SK-N-SH treated with all-trans-retinoic acid at 6 μM for 48 hours (cell line): Measurements from ENCODE around the gene ZNF319.

Source experiments
- ATAC-seq: fragments of 200-7000 bp; cut with Tn5 transposase; 3 replicates; pipeline ENCODE4 v1.9.1; 2020; ENCODE audit warnings: mild to moderate bottlenecking, moderate library complexity
- ARNTL ChIP-seq: fragments of 450-650 bp; formaldehyde crosslinking; IDR thresholded peaks from 2 replicates; pipeline ENCODE4 v1.5.0; 2020; ENCODE audit warnings: low read depth, mild to moderate bottlenecking, moderate library complexity, borderline replicate concordance
- BACH2 ChIP-seq: fragments of 250-450 bp; sonication (Bioruptor Pico); IDR thresholded peaks from 2 replicates; pipeline ENCODE4 v1.9.0; 2021; ENCODE audit warnings: mild to moderate bottlenecking, borderline replicate concordance
- CSDC2 ChIP-seq: fragments of 250-450 bp; sonication (Bioruptor Pico); IDR thresholded peaks from 2 replicates; pipeline ENCODE4 v1.5.0; 2020; ENCODE audit warnings: mild to moderate bottlenecking, moderate library complexity
- CSRNP3 ChIP-seq: fragments of 250-450 bp; sonication (Bioruptor Pico); IDR thresholded peaks from 2 replicates; pipeline ENCODE4 v1.5.1; 2021; ENCODE audit warnings: mild to moderate bottlenecking, moderate library complexity
- ESRRG ChIP-seq: fragments of 250-450 bp; sonication (Bioruptor Pico); IDR thresholded peaks from 2 replicates; pipeline ENCODE4 v1.6.1; 2021; ENCODE audit warnings: mild to moderate bottlenecking
- GLIS3 ChIP-seq: fragments of 250-450 bp; sonication (Bioruptor Pico); IDR thresholded peaks from 2 replicates; pipeline ENCODE4 v1.5.0; 2020; ENCODE audit warnings: mild to moderate bottlenecking, moderate library complexity
- ISL1 ChIP-seq: fragments of 250-450 bp; sonication (Bioruptor Pico); IDR thresholded peaks from 2 replicates; pipeline ENCODE4 v2.1.2; 2022; ENCODE audit warnings: mild to moderate bottlenecking, moderate library complexity
- OSR1 ChIP-seq: fragments of 250-450 bp; sonication (Bioruptor Pico); IDR thresholded peaks from 2 replicates; pipeline ENCODE4 v1.8.0; 2022; ENCODE audit warnings: moderate library complexity, mild to moderate bottlenecking, inconsistent platforms
- PATZ1 ChIP-seq: fragments of 250-450 bp; sonication (Bioruptor Pico); IDR thresholded peaks from 2 replicates; pipeline ENCODE4 v1.8.0; 2020; ENCODE audit warnings: mild to moderate bottlenecking, moderate library complexity, borderline replicate concordance
- POU6F1 ChIP-seq: fragments of 250-450 bp; sonication (Bioruptor Pico); IDR thresholded peaks from 2 replicates; pipeline ENCODE4 v1.8.0; 2021; ENCODE audit warnings: low read depth, mild to moderate bottlenecking, moderate library complexity, borderline replicate concordance
- PPARA ChIP-seq: fragments of 250-450 bp; sonication (Bioruptor Pico); IDR thresholded peaks from 2 replicates; pipeline ENCODE4 v1.5.0; 2020; ENCODE audit warnings: mild to moderate bottlenecking, borderline replicate concordance
- RARB ChIP-seq: fragments of 250-450 bp; sonication (Bioruptor Pico); IDR thresholded peaks from 2 replicates; pipeline ENCODE4 v1.8.0; 2021; ENCODE audit warnings: mild to moderate bottlenecking, moderate library complexity
- SNAI2 ChIP-seq: fragments of 250-450 bp; sonication (Bioruptor Pico); IDR thresholded peaks from 2 replicates; pipeline ENCODE4 v1.5.0; 2020; ENCODE audit warnings: mild to moderate bottlenecking, moderate library complexity
- TOX ChIP-seq: fragments of 250-450 bp; sonication (Bioruptor Pico); IDR thresholded peaks from 2 replicates; pipeline ENCODE4 v1.8.0; 2021; ENCODE audit warnings: mild to moderate bottlenecking, moderate library complexity, borderline replicate concordance
- TSHZ2 ChIP-seq: fragments of 250-450 bp; sonication (Bioruptor Pico); IDR thresholded peaks from 2 replicates; pipeline ENCODE4 v1.5.0; 2020; ENCODE audit warnings: mild to moderate bottlenecking, moderate library complexity
- ZC3H10 ChIP-seq: fragments of 250-450 bp; sonication (Bioruptor Pico); IDR thresholded peaks from 2 replicates; pipeline ENCODE4 v1.5.1; 2021; ENCODE audit warnings: mild to moderate bottlenecking, moderate library complexity
- ZFP3 ChIP-seq: fragments of 250-450 bp; sonication (Bioruptor Pico); IDR thresholded peaks from 2 replicates; pipeline ENCODE4 v1.5.0; 2020; ENCODE audit warnings: mild to moderate bottlenecking, moderate library complexity
- ZFP30 ChIP-seq: fragments of 450-650 bp; formaldehyde crosslinking; IDR thresholded peaks from 2 replicates; pipeline ENCODE4 v1.5.0; 2022; ENCODE audit warnings: mild to moderate bottlenecking, moderate library complexity
- ZNF565 ChIP-seq: fragments of 450-650 bp; formaldehyde crosslinking; conservative IDR thresholded peaks from 2 replicates; pipeline ENCODE4 v1.5.0; 2020; ENCODE audit warnings: low read depth, mild to moderate bottlenecking, moderate library complexity
- ZNF70 ChIP-seq: fragments of 450-650 bp; formaldehyde crosslinking; IDR thresholded peaks from 2 replicates; pipeline ENCODE4 v1.5.0; 2020; ENCODE audit warnings: mild to moderate bottlenecking, moderate library complexity
- ZNF8 ChIP-seq: fragments of 450-650 bp; formaldehyde crosslinking; IDR thresholded peaks from 2 replicates; pipeline ENCODE4 v1.5.0; 2020; ENCODE audit warnings: mild to moderate bottlenecking, moderate library complexity

ZNF319 gene

GRCh38 chr16:58042001-58042885, 41.8 kb upstream of the ZNF319 start:
- no peak for TF ChIP-seq ZFP3 (CRISPR knock-in tag)
- TF ChIP-seq GLIS3: no peak
- TF ChIP-seq POU6F1 (CRISPR knock-in tag): no peak
- TF ChIP-seq ISL1: no peak
- no peak for TF ChIP-seq SNAI2 (CRISPR knock-in tag)
- TF ChIP-seq ARNTL (CRISPR knock-in tag): no peak
- TF ChIP-seq ZFP30: no peak
- no peak for TF ChIP-seq TSHZ2 (CRISPR knock-in tag)
- no peak for TF ChIP-seq ESRRG (CRISPR knock-in tag)
- no peak for TF ChIP-seq OSR1 (CRISPR knock-in tag)
- TF ChIP-seq PATZ1: no peak
- no peak for TF ChIP-seq TOX (CRISPR knock-in tag)
- TF ChIP-seq BACH2 (CRISPR knock-in tag): no peak
- TF ChIP-seq PPARA (CRISPR knock-in tag): no peak
- ATAC-seq: no peak

GRCh38 chr16:58041628-58041955, 41.1 kb upstream of the ZNF319 start:
- TF ChIP-seq TSHZ2 (CRISPR knock-in tag) (no peak), RARB (CRISPR knock-in tag) (no peak), CSRNP3 (CRISPR knock-in tag) (no peak), ZC3H10 (CRISPR knock-in tag) (no peak), ZNF8 (CRISPR knock-in tag) (no peak), ZFP30 (no peak), TOX (CRISPR knock-in tag) (no peak), ZNF565 (no peak), ARNTL (CRISPR knock-in tag) (no peak), GLIS3 (no peak), BACH2 (CRISPR knock-in tag) (no peak), ISL1 (no peak), ZFP3 (CRISPR knock-in tag) (no peak), OSR1 (CRISPR knock-in tag) (no peak), ZNF70 (CRISPR knock-in tag) (no peak), PATZ1 (no peak), CSDC2 (CRISPR knock-in tag) (no peak)
- no peak for ATAC-seq
